GM23248 (cell line): ENCODE data around the gene PCSK5. TPM values are rescaled to one million over a fixed set of nuclear protein-coding genes. Genes with fewer than 3 reads are reported as not detected.
A peak's percentile ranks its signal among the peaks of the same experiment; 100 is the strongest.

Experiments
- DNase-seq: peaks from one replicate; pipeline ENCODE4 v3.0.0-alpha.2; 2015
- H2AFZ ChIP-seq: fragments of 200-600 bp; sonication (generic); 2 replicates; pipeline ENCODE4 v1.6.1; 2016; ENCODE audit warnings: antibody characterized with exemption
- H3F3A ChIP-seq: fragments of 200-600 bp; sonication (generic); 2 replicates; pipeline ENCODE4 v1.6.1; 2016; ENCODE audit warnings: mild to moderate bottlenecking, antibody characterized with exemption, mixed run types; ENCODE audit not compliant: insufficient read depth
- H3K27ac ChIP-seq: fragments of 200-600 bp; sonication (generic); 2 replicates; pipeline ENCODE4 v1.5.1; 2016; ENCODE audit warnings: mild to moderate bottlenecking
- H3K27me3 ChIP-seq: fragments of 200-600 bp; sonication (generic); replicated peaks from 2 replicates; pipeline ENCODE4 v1.6.1; 2016; ENCODE audit warnings: mild to moderate bottlenecking; ENCODE audit not compliant: insufficient read depth
- H3K36me3 ChIP-seq: fragments of 200-600 bp; sonication (generic); 2 replicates; pipeline ENCODE4 v1.6.1; 2016; ENCODE audit warnings: low read depth, mild to moderate bottlenecking
- H3K4me1 ChIP-seq: fragments of 200-600 bp; sonication (generic); 2 replicates; pipeline ENCODE4 v1.6.1; 2016; ENCODE audit warnings: mild to moderate bottlenecking; ENCODE audit not compliant: insufficient read depth
- H3K4me2 ChIP-seq: fragments of 200-600 bp; sonication (generic); one replicate; pipeline ENCODE4 v1.6.1; 2016; ENCODE audit warnings: mild to moderate bottlenecking; ENCODE audit not compliant: unreplicated experiment
- H3K4me3 ChIP-seq: fragments of 200-600 bp; sonication (generic); 2 replicates; pipeline ENCODE4 v1.5.1; 2016; ENCODE audit warnings: mild to moderate bottlenecking
- H3K79me2 ChIP-seq: fragments of 200-600 bp; sonication (generic); 2 replicates; pipeline ENCODE4 v1.6.1; 2016; ENCODE audit warnings: mild to moderate bottlenecking; ENCODE audit not compliant: insufficient read depth
- H3K9ac ChIP-seq: fragments of 200-600 bp; sonication (generic); 2 replicates; pipeline ENCODE4 v1.6.1; 2016; ENCODE audit warnings: mild to moderate bottlenecking
- H3K9me2 ChIP-seq: fragments of 200-600 bp; sonication (generic); 2 replicates; pipeline ENCODE4 v1.6.1; 2016; ENCODE audit warnings: mixed run types, mild to moderate bottlenecking, moderate library complexity; ENCODE audit not compliant: insufficient read depth
- H3K9me3 ChIP-seq: fragments of 200-600 bp; sonication (generic); one replicate; pipeline ENCODE4 v1.6.1; 2017; ENCODE audit warnings: low read depth
- H4K20me1 ChIP-seq: fragments of 200-600 bp; sonication (generic); 2 replicates; pipeline ENCODE4 v1.6.0; 2016; ENCODE audit not compliant: insufficient read depth
- EZH2 ChIP-seq: fragments of 200-600 bp; sonication (generic); IDR thresholded peaks from 2 replicates; pipeline ENCODE4 v1.6.1; 2018; ENCODE audit warnings: antibody characterized with exemption, mild to moderate bottlenecking; ENCODE audit not compliant: insufficient read depth, poor library complexity, severe bottlenecking
- EZH2phosphoT487 ChIP-seq: fragments of 200-600 bp; sonication (generic); IDR thresholded peaks from 2 replicates; pipeline ENCODE4 v1.6.1; 2018; ENCODE audit warnings: antibody characterized with exemption, moderate library complexity, mild to moderate bottlenecking, low read depth; ENCODE audit not compliant: insufficient read depth
- WGBS, 2 experiments: methylation state at CpG; one replicate each; pipeline ENCODE4 v1.1.6; 2015 to 2017; ENCODE audit warnings: low lambda C conversion rate in 2 of 2, low coverage in 1 of 2; ENCODE audit errors: missing lambda C conversion rate in 2 of 2; 5-methylcytosine and 5-hydroxymethylcytosine counted together
- in situ Hi-C: fragments of 300-500 bp; cut with MboI; formaldehyde crosslinking; loops from 2 replicates; pipeline ENCODE4 v1.15.0; 2020
- polyA plus RNA-seq: library from polyadenylated mRNA; unstranded; fragments of >200 nt; fragmentation: Nextera tagmentation; extraction: Ambion mirVana; gene quantifications from 2 replicates; pipeline ENCODE4 v1.2.1, GENCODE V29; 2016
- total RNA-seq: library from RNA; depleted of rRNA; stranded (reverse); fragments of >200 nt; shearing (Covaris generic); gene quantifications from 2 replicates; pipeline ENCODE4 v1.2.3, GENCODE V29; 2014

Gene PCSK5
- total and polyA plus RNA-seq, 2 experiments from 2014 or later: 2.3 to 3.9 TPM

GRCh38 chr9:76373173-76373783 lies 482.8 kb downstream of the PCSK5 start:
- 3 to 10% methylated on average over 4 of the region's 4 CpGs for WGBS, 2 experiments
- Histone ChIP-seq H3F3A (peaks cover 11% of the 10 kb centered on the region), H3K27ac (peak overlapping the region; percentile 34), H3K4me2 (no peak overlapping the region), H3K79me2 (no peaks in the 10 kb centered on the region), H3K4me3 (no peak overlapping the region), H3K9me3 (no peaks in the 10 kb centered on the region), H3K4me1 (peaks cover 23% of the 10 kb centered on the region), H3K36me3 (no peaks in the 10 kb centered on the region), H3K27me3 (no peaks in the 10 kb centered on the region), H2AFZ (no peak overlapping the region), H3K9ac (no peak overlapping the region), H3K9me2 (no peaks in the 10 kb centered on the region), H4K20me1 (no peaks in the 10 kb centered on the region)
- in situ Hi-C loops: no loop called here
- TF ChIP-seq EZH2 (no peak), EZH2phosphoT487 (no peak)
- DNase-seq: peak; percentile 75

DNA sequence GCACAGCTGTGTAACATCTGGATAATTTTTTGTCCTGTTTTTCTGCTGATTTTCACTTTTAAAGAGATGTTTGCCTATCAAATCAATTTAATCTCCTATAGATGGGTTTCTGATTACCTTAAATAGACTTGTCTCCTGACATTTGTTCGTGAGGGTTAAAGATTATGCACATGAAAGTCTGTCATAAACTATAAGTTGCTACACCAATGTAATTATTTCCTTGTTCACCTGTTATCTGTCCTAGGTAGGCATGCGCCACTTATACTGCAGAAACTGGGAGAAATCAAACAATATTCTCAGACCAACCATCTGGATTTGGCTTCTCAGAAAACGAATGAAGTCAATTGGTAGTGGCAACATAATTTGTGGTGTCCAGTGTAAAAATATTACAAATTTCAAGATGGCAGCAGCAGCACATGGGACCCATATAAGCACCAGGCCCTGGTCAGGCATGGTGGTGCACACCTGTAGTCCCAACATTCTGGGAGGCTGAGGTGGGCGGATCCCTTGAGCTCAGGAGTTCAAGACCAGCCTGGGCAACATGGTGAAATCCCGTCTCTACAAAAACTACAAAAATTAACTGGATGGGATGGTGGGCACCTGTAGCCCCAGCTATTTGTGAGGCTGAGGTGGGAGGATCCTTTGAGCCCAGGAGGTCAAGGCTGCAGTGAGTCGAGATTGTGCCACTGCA lies 483.5 kb downstream of the PCSK5 start:
- Histone ChIP-seq H3K9me2 (no peaks in the 10 kb centered on the region), H3K4me3 (no peak overlapping the region), H2AFZ (no peak overlapping the region), H3K36me3 (no peaks in the 10 kb centered on the region), H3K79me2 (no peaks in the 10 kb centered on the region), H4K20me1 (no peaks in the 10 kb centered on the region), H3K9ac (no peak overlapping the region), H3K9me3 (no peaks in the 10 kb centered on the region), H3K27me3 (no peaks in the 10 kb centered on the region), H3K4me1 (peaks cover 23% of the 10 kb centered on the region), H3K4me2 (no peak overlapping the region), H3F3A (peaks cover 11% of the 10 kb centered on the region), H3K27ac (peak overlapping the region; percentile 34)
- no peak for DNase-seq
- 56 to 65% methylated on average over 6 of the region's 6 CpGs for WGBS, 2 experiments
- no peak for TF ChIP-seq EZH2phosphoT487
- in situ Hi-C loops: no loop called here

DNA sequence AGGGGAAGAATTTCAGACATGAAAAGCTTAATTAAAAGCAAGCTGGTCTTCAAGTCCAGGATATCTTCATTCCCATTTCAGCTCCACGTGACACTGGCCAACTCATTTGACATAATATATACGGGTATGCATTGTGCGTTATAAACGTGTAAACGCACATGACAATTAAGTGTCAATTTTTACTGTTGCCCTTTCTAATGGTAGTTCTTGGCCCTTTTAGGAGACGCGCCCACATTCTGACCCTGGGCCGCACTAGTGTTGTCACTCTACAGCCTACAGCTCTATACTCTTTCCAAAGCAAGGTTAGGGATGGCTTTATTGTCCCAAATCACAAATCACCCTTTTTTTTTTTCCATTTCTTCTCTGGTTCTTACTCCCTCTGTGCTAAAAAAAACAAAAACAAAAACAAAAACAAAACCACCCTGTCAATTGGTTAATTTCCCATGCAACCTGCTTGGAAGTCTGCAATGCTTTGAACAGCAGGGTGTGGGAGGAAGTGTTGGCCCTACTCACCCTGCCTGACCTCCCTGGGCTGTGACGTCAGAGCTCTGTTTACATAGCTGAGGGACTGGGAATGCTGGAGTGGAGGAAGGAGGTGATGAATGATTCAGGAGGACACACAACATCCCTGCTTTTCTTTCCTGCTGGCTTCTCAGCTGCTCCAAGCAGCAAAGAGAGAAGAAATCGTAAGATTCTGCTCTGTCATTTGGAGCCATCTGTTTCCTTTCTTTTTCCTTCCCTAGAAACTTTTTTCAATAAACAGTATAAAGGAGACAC lies 484.5 kb downstream of the PCSK5 start:
- peak; percentile 80 for DNase-seq
- Histone ChIP-seq H3F3A (peaks cover 11% of the 10 kb centered on the region), H3K4me2 (peak overlapping the region; percentile 46), H3K4me3 (no peak overlapping the region), H3K4me1 (peaks cover 23% of the 10 kb centered on the region), H3K9ac (no peak overlapping the region), H3K36me3 (no peaks in the 10 kb centered on the region), H3K9me2 (no peaks in the 10 kb centered on the region), H4K20me1 (no peaks in the 10 kb centered on the region), H3K27me3 (no peaks in the 10 kb centered on the region), H3K27ac (no peak overlapping the region), H2AFZ (peak overlapping the region; percentile 26; the same call in 1 of the 2 replicates), H3K79me2 (no peaks in the 10 kb centered on the region), H3K9me3 (no peaks in the 10 kb centered on the region)
- 66% methylated on average over 10 of the region's 10 CpGs for WGBS, 2 experiments
- TF ChIP-seq EZH2phosphoT487: no peak
- TF ChIP-seq EZH2: no peak
- in situ Hi-C loops: no loop called here

- Histone ChIP-seq H3F3A (peaks cover 11% of the 10 kb centered on the region), H3K4me1 (peaks cover 14% of the 10 kb centered on the region), H3K9me3 (no peaks in the 10 kb centered on the region), H3K36me3 (no peaks in the 10 kb centered on the region), H4K20me1 (no peaks in the 10 kb centered on the region), H3K4me2 (no peak overlapping the region), H3K27ac (no peak overlapping the region), H3K79me2 (no peaks in the 10 kb centered on the region), H3K9me2 (no peaks in the 10 kb centered on the region), H3K27me3 (no peaks in the 10 kb centered on the region), H2AFZ (no peak overlapping the region), H3K9ac (no peak overlapping the region), H3K4me3 (no peak overlapping the region)
- TF ChIP-seq EZH2 (no peak), EZH2phosphoT487 (no peak)
- in situ Hi-C loops: no loop called here
- DNase-seq: no peak
Observed at GRCh38 chr9:76377791-76378190, 487.3 kb downstream of the PCSK5 start.
